NCI-H1105 treated with DMSO at 0.1 percent for 48 hours (cell line): Measurements from ENCODE around the gene SOX3.

Experiments
- DNase-seq: peaks from one replicate; lab custom pipeline; 2025; lab: John Stamatoyannopoulos, UW

SOX3 gene

DNA sequence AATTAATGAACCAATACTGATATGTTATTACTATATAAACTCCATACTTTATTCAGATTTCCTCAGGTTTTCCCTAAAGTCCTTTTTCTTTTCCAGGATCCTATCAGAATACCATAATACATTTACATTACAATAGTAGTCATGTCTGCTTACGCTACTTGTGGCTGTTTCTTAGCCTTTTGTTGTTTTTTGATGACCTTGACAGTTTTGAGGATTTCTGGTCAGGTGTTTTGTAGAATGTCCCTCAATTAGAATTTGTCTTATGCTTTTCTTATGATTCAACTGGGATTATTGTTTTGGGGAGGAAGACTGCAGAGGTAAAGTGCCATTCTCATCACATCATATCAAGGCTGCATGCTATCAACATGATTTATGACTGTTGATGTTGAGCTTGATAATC lies 9.1 kb downstream of the SOX3 start:
- DNase-seq: no peak

DNA sequence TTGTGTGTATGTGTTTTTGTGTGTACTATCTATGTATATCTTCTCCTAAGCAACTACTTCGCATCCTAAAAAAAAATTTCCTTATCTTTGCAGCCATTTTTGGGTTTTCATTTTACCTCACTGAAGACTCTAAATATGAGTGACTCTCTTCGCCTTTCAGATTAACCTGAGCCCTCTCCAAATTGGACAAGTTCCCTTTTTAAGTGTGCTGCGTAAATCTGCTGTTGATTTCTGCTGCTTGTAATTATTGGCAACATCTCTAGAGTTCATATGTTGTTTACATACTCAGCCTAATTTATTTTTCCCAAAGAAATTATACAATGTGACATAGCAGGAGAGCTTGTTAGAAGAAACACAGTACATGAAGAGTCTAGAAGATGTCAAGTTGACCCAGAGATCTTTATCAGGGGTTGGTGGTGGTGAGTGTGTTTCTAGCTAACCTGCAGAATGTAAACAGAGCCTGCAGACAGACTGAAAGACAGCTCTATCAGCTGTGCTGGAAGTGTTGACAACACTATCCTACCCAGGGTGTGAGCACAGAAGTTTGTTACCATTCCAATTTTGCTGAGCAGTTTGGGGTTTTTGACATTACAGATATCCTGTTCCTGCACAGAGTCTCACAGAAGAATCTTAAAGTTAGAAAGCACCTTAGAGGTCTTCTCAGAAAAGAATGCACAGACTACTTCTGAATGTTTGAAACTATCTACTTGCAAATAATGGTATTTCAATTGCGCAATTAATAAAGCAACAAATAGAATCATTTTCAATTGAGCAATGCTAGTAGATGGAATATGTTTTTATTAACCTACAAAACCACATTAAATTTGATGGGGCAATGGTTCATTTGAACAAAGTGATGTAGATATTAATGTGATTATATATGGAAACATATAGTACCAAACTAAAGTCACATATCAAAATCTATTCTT lies 12.5 kb downstream of the SOX3 start:
- DNase-seq: no peak

DNA sequence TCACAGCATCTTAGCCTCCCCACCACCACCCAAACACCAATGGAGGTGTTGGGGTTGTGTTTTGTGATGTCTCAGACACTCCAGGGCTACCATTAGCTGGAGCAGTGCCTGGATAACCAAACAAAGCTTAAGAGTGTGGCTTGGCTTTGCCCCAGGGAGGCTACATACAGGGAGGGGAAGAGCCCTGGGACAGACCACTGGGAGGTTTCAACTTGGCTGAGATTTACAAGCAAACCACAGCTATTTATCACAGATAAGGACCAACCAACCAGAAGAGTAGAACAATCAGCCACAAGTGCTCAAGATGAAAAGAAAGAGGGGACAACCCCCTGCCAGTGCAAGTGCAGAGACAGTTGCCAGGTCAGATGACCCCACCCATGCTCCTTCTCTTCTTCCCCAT lies 24.1 kb downstream of the SOX3 start:
- DNase-seq: no peak

DNA sequence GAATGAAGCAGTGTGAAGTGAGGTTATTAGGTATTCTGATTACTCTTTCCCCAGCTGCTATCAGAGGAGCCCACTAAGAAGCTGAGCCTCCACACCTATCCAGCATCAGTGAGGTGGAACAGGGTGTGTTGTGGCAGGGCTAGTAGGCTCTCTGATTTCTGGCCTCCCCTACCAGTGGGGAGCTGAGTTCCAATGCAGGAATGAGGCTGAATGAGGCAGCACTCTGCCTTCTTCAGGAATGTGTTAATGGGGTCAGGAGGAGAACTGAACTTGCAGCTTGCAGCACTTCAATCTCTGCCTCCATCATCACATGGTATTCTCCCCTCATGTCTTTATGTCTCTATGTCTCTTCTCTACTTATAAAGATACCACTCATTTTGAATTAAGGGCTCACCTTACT lies 26.9 kb downstream of the SOX3 start:
- DNase-seq: no peak

DNA sequence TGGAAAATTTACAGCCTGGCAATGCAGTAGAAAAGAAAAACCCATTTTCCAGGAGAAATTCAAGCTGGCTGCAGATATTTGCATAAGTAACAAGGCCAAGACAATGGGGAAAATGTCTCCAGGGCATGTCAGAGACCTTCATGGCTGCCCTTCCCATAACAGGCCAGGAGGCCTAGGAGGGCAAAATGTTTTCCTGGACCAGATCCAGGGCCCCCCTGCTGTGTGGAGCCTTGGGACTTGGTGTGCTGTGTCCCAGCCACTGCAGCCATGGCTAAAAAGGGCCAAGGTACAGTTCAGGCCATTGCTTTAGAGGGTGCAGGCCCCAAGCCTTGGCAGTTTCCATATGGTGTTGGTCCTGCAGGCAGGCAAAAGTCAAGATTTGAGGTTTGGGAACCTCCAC lies 29.8 kb downstream of the SOX3 start:
- DNase-seq: no peak

DNA sequence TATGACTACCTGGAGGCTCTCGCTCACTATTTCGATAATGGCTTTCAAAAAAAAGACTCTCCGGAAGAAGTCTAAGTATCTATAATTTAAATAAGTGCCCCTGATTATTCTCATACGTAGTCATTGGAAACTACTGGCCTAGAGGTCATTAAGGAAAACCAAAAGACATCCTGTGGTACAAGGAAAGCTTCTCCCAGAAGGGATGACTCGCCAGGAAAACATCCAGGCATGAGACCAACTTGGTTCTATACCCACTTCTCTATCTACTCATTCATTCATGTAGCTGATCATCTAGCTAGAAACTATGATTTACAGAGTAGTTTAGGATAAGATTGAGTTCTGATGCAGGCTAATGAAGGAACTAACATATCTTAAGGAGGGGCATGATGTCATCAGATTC lies 37.7 kb downstream of the SOX3 start:
- DNase-seq: no peak
